B cell (primary cell): Measurements from ENCODE around the gene VWA8. TPM values are rescaled to one million over a fixed set of nuclear protein-coding genes. Genes with fewer than 3 reads are reported as not detected.

Experiments used
- ATAC-seq: fragments of 200-7000 bp; cut with Tn5 transposase; one replicate; pipeline ENCODE4 v1.10.0; 2021; ENCODE audit warnings: low read depth, mild to moderate bottlenecking, moderate number of reproducible peaks, moderate library complexity
- CTCF ChIA-PET: fragments of 350-600 bp; sonication (Branson Sonifier 250); formaldehyde crosslinking; loops from one replicate; lab custom pipeline; 2021; ENCODE audit warnings: antibody characterized with exemption, inconsistent platforms; lab: Charles Lee
- POLR2A ChIA-PET: fragments of 350-600 bp; sonication (Branson Sonifier 250); formaldehyde crosslinking; loops from one replicate; lab custom pipeline; 2021; ENCODE audit warnings: antibody characterized with exemption; lab: Charles Lee
- DNase-seq: peaks from one replicate; pipeline ENCODE4 v3.0.0; 2013
- H2AFZ ChIP-seq: 2 replicates; pipeline ENCODE4 v1.6.1; 2012; ENCODE audit warnings: mild to moderate bottlenecking, low read depth, low read length; ENCODE audit not compliant: insufficient read depth, poor library complexity, severe bottlenecking
- H3K27ac ChIP-seq, 2 donors: 1 replicate in 1 of 2; 2 replicates in 1 of 2; pipeline ENCODE4 v1.5.1; 2012 to 2013; ENCODE audit warnings: low read length in 2 of 2, mild to moderate bottlenecking in 2 of 2, moderate library complexity in 1 of 2
- H3K27me3 ChIP-seq, 4 experiments: fragments of 200-600 bp in 1 of 4; sonication (generic) in 1 of 4; replicated peaks in 1 of 4; 1 replicate in 2 of 4; 2 replicates in 2 of 4; pipeline versions ENCODE4 v1.6.1 to v1.7.0; 2013 to 2016; ENCODE audit warnings: low read length in 3 of 4, mild to moderate bottlenecking in 2 of 4, mixed read lengths in 1 of 4, moderate library complexity in 1 of 4; ENCODE audit not compliant: insufficient read depth in 4 of 4, control insufficient read depth in 3 of 4; ENCODE audit errors: control extremely low read depth in 1 of 4
- H3K36me3 ChIP-seq, 2 experiments: replicated peaks in 1 of 2; 1 replicate in 1 of 2; 2 replicates in 1 of 2; pipeline versions ENCODE4 v1.6.1 to v1.7.1; 2013; ENCODE audit warnings: low read length in 1 of 2; ENCODE audit not compliant: insufficient read depth in 2 of 2, control insufficient read depth in 1 of 2; ENCODE audit errors: control extremely low read depth in 1 of 2, extremely low read depth in 1 of 2
- H3K4me1 ChIP-seq, 2 donors: fragments of 200-600 bp in 1 of 2; sonication (generic) in 1 of 2; 1 replicate in 1 of 2; 2 replicates in 1 of 2; pipeline versions ENCODE4 v1.5.1 to v1.6.1; 2013 to 2017; ENCODE audit warnings: low read length in 2 of 2; ENCODE audit not compliant: control insufficient read depth in 2 of 2, insufficient read depth in 2 of 2
- H3K4me2 ChIP-seq: replicated peaks from 2 replicates; pipeline ENCODE3; 2012; ENCODE audit warnings: mild to moderate bottlenecking, low read depth, low read length; ENCODE audit not compliant: poor library complexity, severe bottlenecking
- H3K4me3 ChIP-seq, 5 experiments: fragments of 200-600 bp in 1 of 5; sonication (generic) in 1 of 5; 1 replicate in 3 of 5; 2 replicates in 2 of 5; pipeline versions ENCODE4 v1.5.1 to v1.7.0; 2011 to 2016; ENCODE audit warnings: low read length in 4 of 5, mild to moderate bottlenecking in 4 of 5, low read depth in 2 of 5, control low read depth in 1 of 5, moderate library complexity in 1 of 5; ENCODE audit not compliant: insufficient read depth in 1 of 5; ENCODE audit errors: control extremely low read depth in 1 of 5, extremely low read depth in 1 of 5
- H3K79me2 ChIP-seq: fragments of 200-600 bp; sonication (generic); one replicate; pipeline ENCODE4 v1.6.0; 2016; ENCODE audit warnings: low read length; ENCODE audit not compliant: control insufficient read depth, insufficient read depth
- H3K9ac ChIP-seq: fragments of 200-600 bp; sonication (generic); 2 replicates; pipeline ENCODE4 v1.6.1; 2017; ENCODE audit warnings: mild to moderate bottlenecking, low read length, moderate library complexity
- H3K9me3 ChIP-seq, 3 donors: one replicate each; pipeline versions ENCODE4 v1.6.1 to v1.7.1; 2013; ENCODE audit warnings: low read length in 2 of 3; ENCODE audit not compliant: control insufficient read depth in 2 of 3, insufficient read depth in 1 of 3; ENCODE audit errors: control extremely low read depth in 1 of 3
- H4K20me1 ChIP-seq: 2 replicates; pipeline ENCODE4 v1.6.0; 2012; ENCODE audit warnings: mild to moderate bottlenecking, low read length; ENCODE audit not compliant: insufficient read depth, control insufficient read depth, poor library complexity, severe bottlenecking
- H3K27ac Mint-ChIP-seq: one replicate; pipeline ENCODE4 v1.8.0; 2021; ENCODE audit warnings: mixed read lengths
- H3K27me3 Mint-ChIP-seq: one replicate; pipeline ENCODE4 v1.8.0; 2021; ENCODE audit warnings: mixed read lengths
- H3K4me1 Mint-ChIP-seq: one replicate; pipeline ENCODE4 v1.8.0; 2021; ENCODE audit warnings: mixed read lengths
- H3K4me3 Mint-ChIP-seq: one replicate; pipeline ENCODE4 v1.8.0; 2021; ENCODE audit warnings: mixed read lengths
- H3K9me3 Mint-ChIP-seq: one replicate; pipeline ENCODE4 v1.8.0; 2022; ENCODE audit warnings: mixed read lengths; ENCODE audit not compliant: insufficient read depth
- EZH2 ChIP-seq: IDR thresholded peaks from 2 replicates; pipeline ENCODE4 v1.6.1; 2012; ENCODE audit warnings: borderline replicate concordance, low read depth, mild to moderate bottlenecking, moderate library complexity, low read length; ENCODE audit not compliant: insufficient read depth, poor library complexity, severe bottlenecking
- WGBS: methylation state at CpG from one replicate; pipeline ENCODE4 v1.1.5; 2013; ENCODE audit warnings: missing lambda C conversion rate; ENCODE audit not compliant: insufficient coverage; 5-methylcytosine and 5-hydroxymethylcytosine counted together
- intact Hi-C: fragments of 100-400 bp; cut with micrococcal nuclease; formaldehyde crosslinking; loops from one replicate; pipeline ENCODE4 v1.10.0; 2022
- polyA plus RNA-seq: library from polyadenylated mRNA; depleted of rRNA; stranded (reverse); fragments of >200 nt; gene quantifications from 2 replicates; pipeline ENCODE4 v1.2.3, GENCODE V29; 2012
- total RNA-seq, 2 donors: library from RNA; stranded (reverse); fragments of 120-200 nt in 1 of 2; gene quantifications; 1 replicate in 1 of 2; 2 replicates in 1 of 2; pipeline versions ENCODE4 v1.2.3 to v1.2.4, GENCODE V29; 2013 to 2022
- TF ChIP-seq, protein P1 (sequence below): fragments of 200-600 bp; IDR thresholded peaks from one replicate; pipeline ENCODE4 v1.8.0; 2022; ENCODE audit warnings: antibody characterized with exemption, mild to moderate bottlenecking

Gene VWA8
- total and polyA plus RNA-seq, 2 donors (not counting 1 experiment from before 2014, with no cell fraction given), result 6.0 to 19.7 TPM

DNA sequence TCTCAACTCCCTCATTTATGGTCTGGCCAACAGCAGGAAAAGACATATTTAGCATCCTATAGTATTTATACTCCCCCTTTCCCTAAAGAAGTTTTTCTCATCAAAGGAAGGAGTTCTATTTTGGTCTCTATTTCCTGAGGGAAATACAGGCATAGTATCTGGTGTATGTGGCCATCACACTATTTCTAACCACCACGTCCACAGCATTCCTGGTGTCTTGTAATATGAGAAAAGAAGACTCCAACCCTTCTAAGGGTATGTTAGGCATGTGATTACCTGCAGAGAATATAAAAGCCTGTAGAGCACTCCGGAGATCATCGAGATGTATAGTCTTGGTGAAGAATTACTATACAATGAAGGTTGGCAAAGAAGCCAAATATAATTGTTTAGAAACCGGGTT lies 137.4 kb downstream of the VWA8 start:
- Histone ChIP-seq H4K20me1 (no peaks in the 10 kb centered on the region), H3K27ac (no peak overlapping the region), H3K79me2 (no peaks in the 10 kb centered on the region), H3K9ac (no peak overlapping the region), H3K36me3 (peaks cover 0 to 9% of the 10 kb centered on the region in 2 experiments), H3K4me2 (no peak overlapping the region), H3K27me3 (no peaks in the 10 kb centered on the region), H2AFZ (no peak overlapping the region), H3K4me1 (no peaks in the 10 kb centered on the region), H3K9me3 (no peaks in the 10 kb centered on the region), H3K4me3 (no peak overlapping the region)
- Mint-ChIP-seq H3K27ac (no peak overlapping the region), H3K4me1 (no peaks in the 10 kb centered on the region), H3K9me3 (no peaks in the 10 kb centered on the region), H3K27me3 (no peaks in the 10 kb centered on the region), H3K4me3 (no peak overlapping the region)
- ATAC-seq (no peak), DNase-seq (no peak)
- intact Hi-C loops, result no loop called here
- TF ChIP-seq, protein P1, sequence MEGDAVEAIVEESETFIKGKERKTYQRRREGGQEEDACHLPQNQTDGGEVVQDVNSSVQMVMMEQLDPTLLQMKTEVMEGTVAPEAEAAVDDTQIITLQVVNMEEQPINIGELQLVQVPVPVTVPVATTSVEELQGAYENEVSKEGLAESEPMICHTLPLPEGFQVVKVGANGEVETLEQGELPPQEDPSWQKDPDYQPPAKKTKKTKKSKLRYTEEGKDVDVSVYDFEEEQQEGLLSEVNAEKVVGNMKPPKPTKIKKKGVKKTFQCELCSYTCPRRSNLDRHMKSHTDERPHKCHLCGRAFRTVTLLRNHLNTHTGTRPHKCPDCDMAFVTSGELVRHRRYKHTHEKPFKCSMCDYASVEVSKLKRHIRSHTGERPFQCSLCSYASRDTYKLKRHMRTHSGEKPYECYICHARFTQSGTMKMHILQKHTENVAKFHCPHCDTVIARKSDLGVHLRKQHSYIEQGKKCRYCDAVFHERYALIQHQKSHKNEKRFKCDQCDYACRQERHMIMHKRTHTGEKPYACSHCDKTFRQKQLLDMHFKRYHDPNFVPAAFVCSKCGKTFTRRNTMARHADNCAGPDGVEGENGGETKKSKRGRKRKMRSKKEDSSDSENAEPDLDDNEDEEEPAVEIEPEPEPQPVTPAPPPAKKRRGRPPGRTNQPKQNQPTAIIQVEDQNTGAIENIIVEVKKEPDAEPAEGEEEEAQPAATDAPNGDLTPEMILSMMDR, result no peak
- no peak for TF ChIP-seq EZH2
- 100% methylated on average over 1 of the region's 4 CpGs for WGBS
- ChIA-PET CTCF (no interaction called here), POLR2A (no interaction called here)

- H3K27me3 Mint-ChIP-seq, result no peaks in the 10 kb centered on the region
- Histone ChIP-seq H3K27me3 (no peaks in the 10 kb centered on the region), H2AFZ (no peak overlapping the region), H4K20me1 (no peaks in the 10 kb centered on the region), H3K36me3 (peaks cover 0 to 9% of the 10 kb centered on the region in 2 experiments), H3K9ac (no peak overlapping the region), H3K4me2 (no peak overlapping the region), H3K4me3 (no peak overlapping the region), H3K79me2 (no peaks in the 10 kb centered on the region), H3K27ac (no peak overlapping the region), H3K9me3 (no peaks in the 10 kb centered on the region), H3K4me1 (no peaks in the 10 kb centered on the region)
- TF ChIP-seq, protein P1, result no peak
- no peak for TF ChIP-seq EZH2
- H3K9me3 Mint-ChIP-seq, result no peaks in the 10 kb centered on the region
- intact Hi-C loops, result no loop called here
- DNase-seq (no peak), ATAC-seq (no peak)
- H3K4me1 Mint-ChIP-seq, result no peaks in the 10 kb centered on the region
- POLR2A ChIA-PET, result no interaction called here
- H3K4me3 Mint-ChIP-seq, result no peak overlapping the region
- CTCF ChIA-PET, result no interaction called here
- no peak overlapping the region for H3K27ac Mint-ChIP-seq
Observed at GRCh38 chr13:41822560-41822959, 138.3 kb downstream of the VWA8 start.
